Panc1 (cell line): ENCODE results near the gene RSAD1. TPM values are rescaled to one million over a fixed set of nuclear protein-coding genes. Genes with fewer than 3 reads are reported as not detected.

Experiments used
- ATAC-seq: fragments of 200-7000 bp; cut with Tn5 transposase; 2 replicates; pipeline ENCODE4 v1.9.1; 2020; ENCODE audit warnings: mild to moderate bottlenecking, moderate library complexity
- BruUV-seq: library from RNA; stranded (reverse); fragments of 400-500 nt; replicated peaks from 2 replicates; lab custom pipeline; 2021; lab: Mats Ljungman, UMichigan
- CTCF ChIA-PET: fragments of 300-600 bp; sonication (Branson Sonifier 250); formaldehyde crosslinking; loops from one replicate; lab custom pipeline; 2022; ENCODE audit warnings: antibody characterized with exemption; lab: Charles Lee
- POLR2A ChIA-PET: fragments of 300-600 bp; sonication (Branson Sonifier 250); formaldehyde crosslinking; loops from one replicate; lab custom pipeline; 2022; ENCODE audit warnings: antibody characterized with exemption; lab: Charles Lee
- DNase-seq: peaks from one replicate; pipeline ENCODE4 v3.0.0-alpha.2; 2010; ENCODE audit warnings: low read depth, low spot score
- H3K27ac ChIP-seq: 2 replicates; pipeline ENCODE4 v1.5.1; 2011; ENCODE audit warnings: mild to moderate bottlenecking, low read length, inconsistent platforms
- H3K27me3 ChIP-seq: fragments of 200-500 bp; sonication (Bioruptor generic); 2 replicates; pipeline ENCODE4 v1.6.0; 2014; ENCODE audit warnings: low read length, inconsistent platforms; ENCODE audit not compliant: control insufficient read depth, insufficient read depth
- H3K36me3 ChIP-seq: fragments of 200-500 bp; sonication (Bioruptor generic); 2 replicates; pipeline ENCODE4 v1.5.1; 2014; ENCODE audit warnings: inconsistent platforms, mild to moderate bottlenecking, low read length, moderate library complexity; ENCODE audit not compliant: control insufficient read depth, insufficient read depth
- H3K4me1 ChIP-seq: 2 replicates; pipeline ENCODE4 v1.5.1; 2011; ENCODE audit warnings: inconsistent platforms, mild to moderate bottlenecking, low read length, moderate library complexity; ENCODE audit not compliant: control insufficient read depth, insufficient read depth
- H3K4me3 ChIP-seq, 2 experiments: 2 replicates each; pipeline ENCODE4 v1.5.1; 2011 to 2012; ENCODE audit warnings: low read depth in 2 of 2, low read length in 2 of 2, mild to moderate bottlenecking in 2 of 2, inconsistent platforms in 1 of 2, moderate library complexity in 1 of 2
- H3K9me3 ChIP-seq: fragments of 200-500 bp; sonication (Bioruptor generic); 2 replicates; pipeline ENCODE4 v1.5.1; 2014; ENCODE audit warnings: low read depth, mild to moderate bottlenecking, inconsistent platforms, low read length, moderate library complexity; ENCODE audit not compliant: control insufficient read depth, insufficient read depth
- CTCF ChIP-seq: fragments of 450-650 bp; IDR thresholded peaks from 2 replicates; pipeline ENCODE4 v1.5.1; 2017; ENCODE audit warnings: mild to moderate bottlenecking
- POLR2AphosphoS5 ChIP-seq: IDR thresholded peaks from 2 replicates; pipeline ENCODE4 v1.6.1; 2012; ENCODE audit warnings: mild to moderate bottlenecking, low read depth, low read length, moderate library complexity
- REST ChIP-seq, 2 experiments: IDR thresholded peaks; 2 replicates each; pipeline ENCODE4 v1.6.1; 2011 to 2012; ENCODE audit warnings: low read depth in 2 of 2, control low read depth in 1 of 2, low read length in 1 of 2, mild to moderate bottlenecking in 1 of 2, moderate library complexity in 1 of 2; ENCODE audit not compliant: insufficient read depth in 1 of 2
- SIN3A ChIP-seq: IDR thresholded peaks from 2 replicates; pipeline ENCODE4 v1.6.1; 2012; ENCODE audit warnings: low read depth, mild to moderate bottlenecking, low read length, moderate library complexity, borderline replicate concordance; ENCODE audit not compliant: insufficient read depth
- TCF7L2 ChIP-seq: IDR thresholded peaks from 2 replicates; pipeline ENCODE4 v1.6.1; 2011; ENCODE audit warnings: mild to moderate bottlenecking, low read depth, low read length, inconsistent platforms
- in situ Hi-C: cut with HindIII; loops from 2 replicates; pipeline ENCODE4 v1.10.0; 2016; ENCODE audit warnings: low sequenced_read_pairs, low pct_unique_long_range_greater_than_20kb
- intact Hi-C: fragments of 100-400 bp; cut with micrococcal nuclease; formaldehyde crosslinking; loops from one replicate; pipeline ENCODE4 v1.10.0; 2022; ENCODE audit not compliant: unreplicated experiment
- total RNA-seq: library from RNA; stranded (reverse); gene quantifications from one replicate; pipeline ENCODE4 v1.2.1, GENCODE V29; 2021; ENCODE audit not compliant: unreplicated experiment

RSAD1 gene
- total RNA-seq, 1 experiment from 2014 or later = 40.2 TPM

GRCh38 chr17:50480854-50481490 lies 2.3 kb downstream of the RSAD1 start:
- Histone ChIP-seq H3K27ac (0 out of 2 replicates have a peak overlapping the region, but pooled peaks have one; percentile 2), H3K27me3 (no peaks in the 10 kb centered on the region), H3K36me3 (no peaks in the 10 kb centered on the region), H3K4me3 (no peak overlapping the region), H3K4me1 (peaks cover 30% of the 10 kb centered on the region), H3K9me3 (no peaks in the 10 kb centered on the region)
- in situ Hi-C loops = no loop called here
- no peak for ATAC-seq
- TF ChIP-seq POLR2AphosphoS5 = no peak
- TF ChIP-seq REST (IDR thresholded peaks at IDR 0.05; ENCODE audit: insufficient read depth in 1 of 2, low read depth in 2 of 2, low read length in 1 of 2) = no peak
- TF ChIP-seq CTCF = no peak
- no peak for TF ChIP-seq TCF7L2
- no peak for TF ChIP-seq SIN3A
- intact Hi-C loops = loop anchor here (5.0 kb wide), 3 partner anchors 51 to 211 kb away; partner anchors contain the start of genes ABCC3 and EPN3
- BruUV-seq = TSS peak; percentile 77
- ChIA-PET POLR2A (no interaction called here), CTCF (no interaction called here)
- no peak for DNase-seq

GRCh38 chr17:50481648-50482047 lies 3.0 kb downstream of the RSAD1 start:
- CTCF ChIA-PET = no interaction called here
- POLR2A ChIA-PET = no interaction called here
- no peaks in the 10 kb centered on the region for H3K36me3 ChIP-seq

More at GRCh38 chr17:50481648-50482047, 3.0 kb downstream of the RSAD1 start:
- TF ChIP-seq TCF7L2 = no peak
- TF ChIP-seq SIN3A = no peak
- TF ChIP-seq REST (IDR thresholded peaks at IDR 0.05; ENCODE audit: insufficient read depth in 1 of 2, low read depth in 2 of 2, low read length in 1 of 2) = no peak
- TF ChIP-seq POLR2AphosphoS5 = no peak
- no peak for TF ChIP-seq CTCF
- in situ Hi-C loops (no loop called here), intact Hi-C loops (loop anchor here (5.0 kb wide), 3 partner anchors 51 to 211 kb away; partner anchors contain the start of genes ABCC3 and EPN3)
- no peak for ATAC-seq
- Histone ChIP-seq H3K27me3 (no peaks in the 10 kb centered on the region), H3K4me3 (no peak overlapping the region), H3K9me3 (no peaks in the 10 kb centered on the region), H3K27ac (no peak overlapping the region), H3K4me1 (peaks cover 30% of the 10 kb centered on the region)
- BruUV-seq = no TSS peak
- no peak for DNase-seq
